Measurements from ENCODE around the gene CTDSPL.
"Not testable (repeated sequence)": the region's sequence is repeated elsewhere in the genome, so short reads cannot be mapped to it uniquely, and the experiment has no call there.

CTDSPL gene

DNA sequence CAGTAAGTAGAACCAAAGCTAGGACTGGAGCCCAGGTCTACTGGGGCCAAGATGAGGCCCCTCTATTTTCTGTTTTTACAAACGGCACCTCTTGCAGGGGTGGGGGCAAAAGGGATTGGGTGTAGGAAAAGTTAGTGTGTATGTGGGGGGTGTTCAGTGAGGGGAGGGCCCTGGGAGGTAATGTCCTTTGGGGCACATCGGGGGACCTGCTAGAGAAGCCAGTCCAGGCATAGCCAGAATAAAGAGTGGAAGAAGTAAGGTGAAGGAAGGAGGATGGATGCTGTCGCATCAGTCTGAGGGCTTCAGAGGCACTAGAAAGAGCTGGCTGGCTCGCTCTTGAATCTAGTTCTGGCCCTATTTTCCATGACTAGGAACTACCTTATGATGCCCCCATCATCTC, 165.2 kb downstream of the CTDSPL start:
- no peak for DNase-seq

DNA sequence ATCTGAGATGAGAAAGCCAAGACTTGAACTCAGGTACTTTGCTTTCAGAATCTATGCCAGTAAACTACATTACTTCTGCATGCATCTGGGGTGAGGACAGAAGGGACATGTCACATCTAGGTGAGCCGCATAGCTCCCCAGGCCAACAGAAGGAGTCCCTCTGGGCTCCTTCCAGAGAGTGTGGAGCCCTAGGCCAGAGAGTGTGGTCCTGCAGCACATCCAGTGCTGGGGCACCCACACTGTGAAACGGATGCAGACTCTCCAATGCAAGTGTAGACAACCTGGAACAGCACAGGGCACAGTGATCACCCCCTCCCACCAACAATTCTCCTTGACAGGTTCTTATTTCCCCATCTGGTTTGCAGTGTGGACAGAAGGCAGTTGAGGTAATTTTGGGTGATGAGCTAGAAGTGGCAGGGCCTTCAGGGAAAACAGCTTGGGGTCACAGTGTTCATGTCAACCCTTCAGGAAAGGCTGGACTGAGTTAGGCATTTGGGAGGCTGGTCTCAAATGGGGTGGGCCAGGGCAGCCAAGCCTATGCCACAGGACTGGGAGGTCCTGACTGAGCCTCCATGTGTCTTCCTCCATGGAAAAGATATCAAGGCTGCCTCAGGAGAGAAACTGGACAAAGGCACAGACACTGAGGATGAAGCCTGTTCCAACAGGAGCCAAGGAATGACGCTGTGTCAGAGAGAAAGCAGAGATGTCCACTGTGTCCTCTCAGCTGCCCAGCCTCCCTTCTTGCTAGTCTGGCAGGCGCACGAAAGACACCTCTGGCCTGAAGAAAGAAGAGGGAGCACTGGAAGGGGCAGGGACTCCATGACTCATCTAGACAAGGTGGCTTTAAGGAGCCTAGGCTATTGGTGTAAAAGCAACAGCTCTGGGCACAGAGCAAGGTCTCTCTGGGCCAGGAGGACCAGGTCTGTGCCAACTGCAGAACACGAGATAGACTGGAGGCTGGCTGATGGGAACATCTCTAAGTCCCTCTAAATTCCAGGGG, 166.1 kb downstream of the CTDSPL start:
- DNase-seq, result no peak

DNA sequence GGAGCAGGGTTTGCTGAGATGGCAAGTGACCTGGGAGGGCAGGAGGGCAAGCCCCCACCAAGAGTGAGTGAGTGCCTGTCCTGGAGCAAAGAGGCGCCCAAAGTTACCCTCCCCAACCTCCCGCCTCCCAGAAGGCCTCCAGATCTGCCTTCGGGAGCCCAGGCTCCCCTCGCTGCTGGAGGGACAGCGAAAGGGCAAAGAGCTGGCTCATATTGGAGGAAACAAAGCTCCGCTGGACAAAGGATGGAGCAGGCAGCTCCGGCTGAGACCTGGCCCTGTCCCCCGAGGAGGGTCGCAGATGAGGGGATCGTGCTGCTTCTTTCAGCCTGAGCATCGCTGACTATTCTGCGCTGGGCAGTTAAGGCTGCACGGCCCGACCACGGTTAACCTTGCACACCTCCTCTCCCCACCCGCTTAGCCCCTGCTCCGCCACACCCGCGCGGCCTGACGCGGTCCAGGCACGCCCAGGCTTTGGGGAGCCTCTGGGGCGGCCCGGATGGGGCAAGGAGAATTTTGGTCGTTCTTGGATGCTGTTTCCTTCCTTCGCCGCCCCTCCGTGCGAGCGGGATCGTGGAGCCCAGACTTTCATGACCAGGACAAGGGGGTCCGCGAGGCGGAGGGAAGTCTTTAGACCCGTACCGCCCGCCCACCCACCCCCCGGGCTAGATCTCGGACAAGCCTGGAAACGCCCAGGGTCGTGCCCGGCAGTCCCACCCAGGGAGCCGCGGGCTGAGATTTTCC, 167.1 kb downstream of the CTDSPL start:
- DNase-seq, result no peak

- DNase-seq, result no peak
Measured at GRCh38 chr3:38029400-38030125, 167.9 kb downstream of the CTDSPL start, which contains the start of gene PLCD1. Gene PLCD1, minus strand, starts transcription at chr3:38029642. Its CDS starts 103 bp downstream, at chr3:38029539.

DNA sequence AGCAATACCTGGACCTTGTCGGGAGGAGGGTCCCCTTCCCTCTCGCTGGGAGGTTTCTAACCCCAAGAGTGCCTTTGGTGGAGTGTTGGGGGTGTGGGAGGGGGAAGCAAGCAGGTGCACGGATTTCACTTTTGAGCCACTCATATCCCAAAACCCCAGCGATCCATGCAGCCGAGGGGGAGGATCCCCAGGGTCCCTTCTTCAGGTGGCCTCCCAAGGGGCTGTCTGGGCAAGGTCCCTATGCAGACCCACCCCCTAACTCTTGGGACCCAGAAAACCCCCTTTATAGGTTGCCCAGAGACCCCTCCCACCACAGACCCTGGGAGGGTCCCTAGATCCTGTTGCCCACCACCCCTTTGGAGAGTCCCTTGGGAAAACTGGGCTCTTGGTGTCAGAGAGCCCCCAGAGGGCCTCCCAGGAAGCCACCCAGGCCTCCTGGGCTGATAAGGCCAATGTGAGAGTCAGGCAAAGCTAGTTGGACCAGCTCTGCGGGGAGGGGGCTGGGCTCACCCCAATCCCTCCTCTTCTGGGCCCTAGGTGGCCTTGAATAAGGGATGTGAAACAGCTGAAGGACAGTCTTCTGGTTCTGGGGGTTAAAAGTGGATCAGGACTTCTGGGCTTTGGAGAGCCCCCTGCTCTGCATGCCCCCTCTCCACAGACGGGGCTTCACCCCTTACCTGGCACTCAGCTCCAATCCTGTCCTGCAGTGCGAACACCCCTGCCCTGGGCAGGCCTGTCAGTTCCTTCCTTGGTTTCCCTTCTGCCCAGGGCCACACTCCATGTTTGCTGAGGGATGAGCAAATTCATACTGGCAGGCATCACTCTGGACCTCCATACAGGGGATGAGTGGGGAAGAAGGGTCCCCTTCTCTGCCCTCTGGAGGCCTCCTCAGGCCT, 168.7 kb downstream of the CTDSPL start:
- DNase-seq, result no peak

DNA sequence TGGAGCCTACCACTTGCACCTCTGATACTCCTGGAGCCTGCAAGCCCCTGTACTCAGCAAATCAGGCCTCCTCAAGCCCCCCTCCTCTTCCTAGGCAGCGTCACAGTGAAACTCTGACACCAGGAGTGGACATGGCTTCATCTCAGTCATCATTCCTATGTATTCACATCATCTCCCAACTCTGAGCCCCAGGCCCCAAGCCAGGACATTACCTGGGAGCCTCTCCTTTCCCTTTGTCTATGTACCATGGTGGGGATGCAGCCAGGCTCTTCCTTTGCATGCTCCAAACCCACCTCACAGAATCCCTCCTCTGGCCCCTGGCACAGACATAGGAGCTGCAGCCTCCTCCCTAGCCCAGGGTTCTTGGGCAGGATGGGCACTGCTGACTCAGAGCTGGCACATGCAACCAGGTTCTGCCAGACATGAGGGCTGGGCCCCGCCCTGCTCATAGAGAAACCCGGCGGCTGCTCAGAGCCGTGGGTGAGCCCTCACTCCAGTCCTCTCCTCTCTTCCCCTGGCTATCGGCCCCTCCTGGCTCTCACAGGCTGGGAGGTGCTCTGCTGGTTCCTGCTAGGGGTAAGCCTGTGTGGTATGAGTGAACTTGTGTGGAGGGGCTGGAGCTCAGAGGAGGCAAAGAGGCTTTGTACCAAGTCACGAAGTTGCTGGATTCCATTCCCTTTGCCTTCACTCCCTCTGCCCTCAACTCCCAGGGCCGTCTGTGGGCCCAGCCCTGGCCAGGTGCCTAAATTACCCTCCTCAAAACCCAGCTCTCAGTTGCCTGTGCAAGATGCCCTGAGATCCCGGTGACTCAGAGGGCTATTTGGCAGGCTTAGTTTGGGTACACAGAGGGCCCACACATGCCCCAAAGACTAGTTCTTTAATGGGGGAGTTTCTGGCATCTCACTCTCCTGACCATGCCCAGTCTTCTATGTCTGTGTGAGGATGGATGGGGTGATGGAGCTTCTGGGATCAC, 169.6 kb downstream of the CTDSPL start:
- DNase-seq, result peak in 1 of 2 experiments; percentile 36

DNA sequence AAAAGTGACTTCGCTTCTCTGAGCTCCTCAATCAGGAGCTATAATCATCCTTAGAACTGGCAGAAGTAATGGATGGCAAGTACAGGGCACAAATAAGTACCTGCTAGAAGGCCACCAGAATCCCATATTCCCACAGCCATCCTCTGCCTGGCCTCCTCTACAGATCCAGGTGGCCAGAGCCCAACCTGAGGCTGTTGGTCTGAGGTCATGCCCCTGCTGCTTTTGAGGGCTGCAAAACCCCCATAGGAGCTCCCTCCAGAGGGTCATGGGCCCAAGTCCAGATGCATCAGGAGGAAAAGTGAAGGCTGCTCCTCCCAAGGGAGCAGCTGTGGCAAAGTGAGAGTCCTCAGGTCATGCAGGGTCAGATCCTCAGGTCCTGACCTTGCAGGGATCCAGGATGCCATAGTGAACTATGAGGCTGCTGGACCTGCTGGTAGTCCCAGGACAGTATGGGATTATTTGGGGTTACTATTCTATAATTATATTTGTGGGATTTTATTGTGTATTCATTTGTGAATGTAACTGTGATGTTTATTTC, 170.7 kb downstream of the CTDSPL start:
- no peak for DNase-seq

GRCh38 chr3:38033586-38033985, 171.9 kb downstream of the CTDSPL start:
- DNase-seq, result not testable (repeated sequence)

Data from NCI-H446 (cell line).